ENCODE results near the gene GABBR1. TPM values are rescaled to one million over a fixed set of nuclear protein-coding genes. Genes with fewer than 3 reads are reported as not detected.

Gene GABBR1
- total RNA-seq, 1 donor from 2014 or later, result 14.1 TPM

DNA sequence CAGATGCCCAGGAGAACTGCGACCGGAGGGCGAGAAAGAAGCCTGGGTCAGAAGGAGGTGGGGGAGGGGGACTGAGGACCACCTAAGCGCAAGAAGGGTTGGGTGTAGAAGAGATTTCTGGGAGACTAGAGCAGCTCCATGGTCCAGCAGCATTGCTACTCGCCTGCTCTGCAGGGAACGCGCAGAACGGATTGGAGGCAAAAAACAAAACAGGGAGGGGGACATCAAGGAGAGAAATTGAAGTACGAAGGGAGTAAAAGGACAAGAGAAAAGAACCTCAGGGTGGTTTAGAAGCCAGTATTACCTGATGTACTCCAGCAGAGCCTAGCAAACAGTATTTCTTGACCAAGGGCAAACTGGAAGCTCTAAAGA, 537 bp upstream of the GABBR1 start:
- TF ChIP-seq, protein P1, sequence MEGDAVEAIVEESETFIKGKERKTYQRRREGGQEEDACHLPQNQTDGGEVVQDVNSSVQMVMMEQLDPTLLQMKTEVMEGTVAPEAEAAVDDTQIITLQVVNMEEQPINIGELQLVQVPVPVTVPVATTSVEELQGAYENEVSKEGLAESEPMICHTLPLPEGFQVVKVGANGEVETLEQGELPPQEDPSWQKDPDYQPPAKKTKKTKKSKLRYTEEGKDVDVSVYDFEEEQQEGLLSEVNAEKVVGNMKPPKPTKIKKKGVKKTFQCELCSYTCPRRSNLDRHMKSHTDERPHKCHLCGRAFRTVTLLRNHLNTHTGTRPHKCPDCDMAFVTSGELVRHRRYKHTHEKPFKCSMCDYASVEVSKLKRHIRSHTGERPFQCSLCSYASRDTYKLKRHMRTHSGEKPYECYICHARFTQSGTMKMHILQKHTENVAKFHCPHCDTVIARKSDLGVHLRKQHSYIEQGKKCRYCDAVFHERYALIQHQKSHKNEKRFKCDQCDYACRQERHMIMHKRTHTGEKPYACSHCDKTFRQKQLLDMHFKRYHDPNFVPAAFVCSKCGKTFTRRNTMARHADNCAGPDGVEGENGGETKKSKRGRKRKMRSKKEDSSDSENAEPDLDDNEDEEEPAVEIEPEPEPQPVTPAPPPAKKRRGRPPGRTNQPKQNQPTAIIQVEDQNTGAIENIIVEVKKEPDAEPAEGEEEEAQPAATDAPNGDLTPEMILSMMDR (IDR thresholded peaks at IDR 0.05; ENCODE audit: insufficient read depth, low read length, poor library complexity, severe bottlenecking), result no peak
- DNase-seq (ENCODE audit: low read depth), result no peak
- H3K4me3 ChIP-seq (ENCODE audit: low read depth, low read length), result peak overlapping the region; percentile 71
- no peaks in the 10 kb centered on the region for H3K36me3 ChIP-seq (ENCODE audit: control insufficient read depth, insufficient read depth, low read length)
- peaks cover 2% of the 10 kb centered on the region for H3K27me3 ChIP-seq (ENCODE audit: control insufficient read depth, insufficient read depth, low read length)

DNA sequence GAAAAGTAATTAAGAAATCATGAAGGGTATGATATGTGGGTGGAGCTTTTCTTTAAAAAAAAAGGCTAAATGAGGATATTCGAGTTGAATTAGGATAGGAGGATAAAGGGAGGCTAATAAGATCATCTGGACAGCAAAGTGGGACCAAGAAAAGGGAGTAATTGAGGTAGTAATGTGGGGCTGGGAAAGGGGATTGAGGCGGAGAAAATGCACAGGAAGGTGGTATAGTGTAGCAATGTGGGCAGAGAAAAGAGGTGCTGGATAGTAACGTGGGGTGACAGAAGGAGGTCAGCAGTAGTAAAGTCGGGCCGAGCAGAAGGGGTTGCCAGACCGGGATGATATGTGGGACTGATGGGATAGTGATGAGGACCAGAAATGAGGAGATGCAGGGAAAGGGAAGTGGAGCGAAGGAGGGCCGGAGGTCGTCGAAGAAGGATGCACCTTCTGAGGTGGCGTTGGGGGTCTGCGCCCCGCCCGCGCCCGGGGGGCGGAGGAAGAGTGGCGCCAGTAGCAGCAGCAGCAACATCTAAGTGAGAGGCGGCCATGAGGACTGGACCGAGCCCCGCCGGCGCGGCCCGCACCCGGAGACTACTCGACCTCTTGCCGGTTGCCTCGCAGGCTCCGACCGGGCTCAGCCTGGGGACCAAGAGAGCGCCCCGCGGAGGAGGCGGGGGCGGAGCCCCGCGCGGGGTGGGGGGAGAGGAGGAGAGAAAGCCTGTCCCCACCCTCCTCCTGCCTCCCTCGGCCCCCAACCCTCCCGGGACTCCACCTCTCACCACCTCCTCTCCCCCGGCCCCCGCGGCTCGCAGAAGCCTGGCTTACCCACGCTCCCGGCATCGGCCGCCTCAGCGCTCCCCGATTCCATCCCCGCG, 887 bp downstream of the GABBR1 start:
- Histone ChIP-seq H3K4me3 (ENCODE audit: low read depth, low read length) (peak overlapping the region; percentile 71), H3K36me3 (ENCODE audit: control insufficient read depth, insufficient read depth, low read length) (no peaks in the 10 kb centered on the region), H3K27me3 (ENCODE audit: control insufficient read depth, insufficient read depth, low read length) (peaks cover 2% of the 10 kb centered on the region)
- TF ChIP-seq, protein P1 (IDR thresholded peaks at IDR 0.05; ENCODE audit: insufficient read depth, low read length, poor library complexity, severe bottlenecking), result no peak
- no peak for DNase-seq (ENCODE audit: low read depth)

DNA sequence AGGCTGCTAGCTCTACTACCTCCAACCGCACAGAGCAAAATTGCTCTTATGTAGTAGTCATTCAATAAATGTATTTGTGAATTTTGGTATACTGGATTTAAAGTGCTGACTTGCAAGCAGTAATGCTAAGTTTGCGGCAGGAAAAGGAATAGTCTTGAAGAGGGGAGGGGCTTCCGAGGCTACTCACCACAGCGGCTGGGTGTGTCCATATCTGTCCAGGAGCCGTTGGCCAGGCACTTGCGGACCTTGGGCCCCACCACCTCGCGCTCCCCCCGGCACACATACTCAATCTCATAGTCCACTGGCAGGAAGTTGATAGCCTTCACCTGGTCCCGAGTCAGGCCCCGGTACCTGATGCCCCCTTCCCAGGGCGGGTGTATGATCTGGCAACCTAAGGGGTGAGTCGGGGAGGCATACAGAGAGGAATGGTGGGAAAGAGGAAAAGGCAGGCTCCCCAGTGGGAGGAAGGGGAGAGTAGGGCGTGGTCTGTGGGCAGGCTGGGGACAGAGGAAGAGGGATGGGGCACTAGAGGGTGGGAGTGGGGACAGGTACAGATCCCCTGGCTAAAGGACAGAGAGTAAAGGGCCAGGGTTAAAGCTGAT, 1.7 kb downstream of the GABBR1 start:
- no peaks in the 10 kb centered on the region for H3K36me3 ChIP-seq (ENCODE audit: control insufficient read depth, insufficient read depth, low read length)
- H3K4me3 ChIP-seq (ENCODE audit: low read depth, low read length), result no peak overlapping the region
- TF ChIP-seq, protein P1 (IDR thresholded peaks at IDR 0.05; ENCODE audit: insufficient read depth, low read length, poor library complexity, severe bottlenecking), result no peak
- DNase-seq (ENCODE audit: low read depth), result no peak
- H3K27me3 ChIP-seq (ENCODE audit: control insufficient read depth, insufficient read depth, low read length), result no peaks in the 10 kb centered on the region

DNA sequence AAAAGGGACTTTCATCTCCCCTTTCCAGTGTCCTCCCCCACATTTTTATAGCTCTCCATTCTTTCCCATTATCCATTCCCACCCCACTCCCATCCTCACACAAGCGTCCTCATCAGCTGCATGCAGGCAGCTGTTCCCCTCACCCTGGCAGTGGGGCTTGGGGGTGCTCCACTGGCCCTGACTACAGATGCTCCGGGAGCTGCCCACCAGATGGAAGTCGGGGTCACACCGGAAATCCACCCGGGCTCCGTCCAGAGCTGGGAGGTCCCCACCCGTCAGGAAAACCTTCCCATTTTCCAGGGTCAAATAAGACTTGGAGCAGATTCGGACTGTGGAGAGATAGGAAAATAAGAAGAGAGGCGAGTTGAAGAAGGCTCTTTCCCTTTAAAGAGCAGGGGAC, 2.7 kb downstream of the GABBR1 start:
- H3K36me3 ChIP-seq (ENCODE audit: control insufficient read depth, insufficient read depth, low read length), result no peaks in the 10 kb centered on the region
- DNase-seq (ENCODE audit: low read depth), result no peak
- H3K27me3 ChIP-seq (ENCODE audit: control insufficient read depth, insufficient read depth, low read length), result no peaks in the 10 kb centered on the region
- TF ChIP-seq, protein P1 (IDR thresholded peaks at IDR 0.05; ENCODE audit: insufficient read depth, low read length, poor library complexity, severe bottlenecking), result no peak
- H3K4me3 ChIP-seq (ENCODE audit: low read depth, low read length), result no peak overlapping the region

DNA sequence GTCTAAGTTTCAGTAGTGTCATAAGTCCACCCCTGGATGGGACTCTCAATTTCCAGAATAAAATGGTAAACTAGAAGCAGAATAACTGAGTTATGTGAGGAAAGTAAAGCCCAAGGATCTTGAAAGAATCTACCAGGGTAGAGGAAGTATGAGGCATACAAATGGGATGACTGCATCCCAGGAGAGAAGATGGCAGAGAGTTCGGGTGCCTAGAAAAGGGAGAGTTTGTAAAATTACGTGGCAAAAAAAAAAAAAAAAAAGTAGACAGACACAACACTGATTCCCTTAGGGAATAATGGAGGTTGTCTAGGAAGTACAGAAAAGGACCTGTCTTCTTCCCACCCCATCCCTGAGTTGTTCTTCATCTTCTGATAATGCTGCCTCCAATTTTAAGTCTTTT, 3.4 kb downstream of the GABBR1 start:
- H3K36me3 ChIP-seq (ENCODE audit: control insufficient read depth, insufficient read depth, low read length), result no peaks in the 10 kb centered on the region
- no peaks in the 10 kb centered on the region for H3K27me3 ChIP-seq (ENCODE audit: control insufficient read depth, insufficient read depth, low read length)
- TF ChIP-seq, protein P1 (IDR thresholded peaks at IDR 0.05; ENCODE audit: insufficient read depth, low read length, poor library complexity, severe bottlenecking), result no peak
- H3K4me3 ChIP-seq (ENCODE audit: low read depth, low read length), result no peak overlapping the region
- DNase-seq (ENCODE audit: low read depth), result no peak
